ENCODE data around the gene TES. TPM values are rescaled to one million over a fixed set of nuclear protein-coding genes. Genes with fewer than 3 reads are reported as not detected.
"Not testable (repeated sequence)": the region's sequence is repeated elsewhere in the genome, so short reads cannot be mapped to it uniquely, and the experiment has no call there.

TES gene, protein sequence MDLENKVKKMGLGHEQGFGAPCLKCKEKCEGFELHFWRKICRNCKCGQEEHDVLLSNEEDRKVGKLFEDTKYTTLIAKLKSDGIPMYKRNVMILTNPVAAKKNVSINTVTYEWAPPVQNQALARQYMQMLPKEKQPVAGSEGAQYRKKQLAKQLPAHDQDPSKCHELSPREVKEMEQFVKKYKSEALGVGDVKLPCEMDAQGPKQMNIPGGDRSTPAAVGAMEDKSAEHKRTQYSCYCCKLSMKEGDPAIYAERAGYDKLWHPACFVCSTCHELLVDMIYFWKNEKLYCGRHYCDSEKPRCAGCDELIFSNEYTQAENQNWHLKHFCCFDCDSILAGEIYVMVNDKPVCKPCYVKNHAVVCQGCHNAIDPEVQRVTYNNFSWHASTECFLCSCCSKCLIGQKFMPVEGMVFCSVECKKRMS
- 100 to 1,000 TPM in 1 of 2 donors, 10 to 100 TPM in 1; 72.8 to 119 TPM for total RNA-seq
- long read RNA-seq, transcript TES-201 (7 exons, 2,782 nt) = major isoform, 205 of 230 reads
- long read RNA-seq, partial matches to known transcripts = 12 of 230 reads
- long read RNA-seq, other reads (novel, unspliced or antisense) = 10 of 230 reads

DNA sequence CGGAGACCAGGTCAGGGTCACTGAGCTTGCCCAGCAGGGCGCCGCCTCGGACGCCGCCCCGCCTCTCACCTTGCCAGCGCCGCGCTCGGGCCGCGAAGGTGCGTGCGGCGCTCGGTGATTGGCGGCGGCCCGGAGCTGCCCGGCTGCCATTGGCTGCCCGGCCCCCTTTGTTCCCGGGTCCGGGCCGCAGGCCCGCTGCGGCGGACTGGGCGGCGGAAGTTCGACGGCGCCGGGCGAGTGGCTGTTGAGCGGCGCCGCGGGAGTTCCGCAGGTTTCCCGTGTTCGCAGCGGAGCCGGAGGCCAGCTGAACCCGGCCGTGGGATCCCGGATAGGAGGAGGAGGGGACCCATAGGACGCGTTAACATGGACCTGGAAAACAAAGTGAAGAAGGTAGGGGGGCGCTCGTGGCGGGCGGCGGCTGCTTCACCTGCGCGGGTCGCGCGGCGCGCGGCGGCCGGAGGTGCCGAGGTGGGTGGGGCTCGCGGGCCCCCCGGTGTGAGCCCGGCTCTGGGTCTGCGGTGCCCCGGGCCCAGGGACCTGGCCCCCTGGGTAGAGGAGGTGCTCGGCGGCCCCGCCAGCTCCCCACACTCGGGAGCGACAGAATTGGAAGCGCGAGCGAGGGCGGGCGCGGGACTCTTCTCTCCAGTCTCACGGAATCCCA is at the start of gene TES:
TES (plus strand) TSS at position 195 of the 661 bp plus-strand sequence; CDS start at position 364, 169 bp downstream.
- peak; percentile 92 for ATAC-seq
- intact Hi-C loops (cut with DNase I, micrococcal nuclease) = no loop called here

DNA sequence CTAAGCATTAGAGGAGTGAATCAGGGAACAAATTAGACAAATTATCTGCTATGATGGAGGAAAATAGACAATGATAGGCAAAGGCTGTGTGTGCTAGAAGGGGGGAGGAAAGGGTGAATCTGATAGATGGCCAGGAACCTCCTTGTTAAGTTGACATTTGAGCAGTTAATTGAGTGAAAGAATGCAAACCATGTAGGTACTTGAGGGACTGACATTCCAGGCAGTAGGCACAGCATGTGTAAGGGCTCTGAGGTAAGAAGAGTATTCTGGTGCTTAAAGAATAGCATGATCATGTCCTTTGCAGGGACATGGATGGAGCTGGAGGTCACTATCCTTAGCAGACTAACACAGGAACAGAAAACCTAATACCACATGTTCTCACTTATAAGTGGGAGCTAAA is 48.6 kb upstream of the TES start:
- intact Hi-C loops (cut with DNase I, micrococcal nuclease) = no loop called here
- no peak for ATAC-seq
- DNase-seq = no peak

More for the DNA sequence above, at the start of gene TES:
- peak; percentile 78 to 84 for DNase-seq

DNA sequence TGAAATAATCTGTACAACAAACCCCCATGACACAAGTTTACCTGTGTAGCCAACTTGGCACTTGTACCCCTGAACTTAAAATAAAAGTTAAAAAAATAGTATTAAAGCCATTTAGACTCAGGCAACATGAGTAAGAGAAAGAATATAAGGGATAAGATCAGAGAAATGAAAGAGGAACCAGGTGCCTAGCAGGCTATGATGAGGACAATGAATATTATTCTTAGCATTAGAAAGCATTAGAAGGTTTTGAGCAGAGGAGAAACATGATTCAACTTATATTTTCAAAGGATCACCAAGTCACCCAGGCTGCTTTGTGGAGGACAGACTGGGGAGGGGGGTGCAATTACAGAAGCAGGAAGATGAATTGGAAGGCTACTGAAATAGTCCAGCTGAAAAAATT is 48.1 kb upstream of the TES start:
- intact Hi-C loops (cut with DNase I, micrococcal nuclease) = no loop called here
- ATAC-seq = no peak
- no peak for DNase-seq

DNA sequence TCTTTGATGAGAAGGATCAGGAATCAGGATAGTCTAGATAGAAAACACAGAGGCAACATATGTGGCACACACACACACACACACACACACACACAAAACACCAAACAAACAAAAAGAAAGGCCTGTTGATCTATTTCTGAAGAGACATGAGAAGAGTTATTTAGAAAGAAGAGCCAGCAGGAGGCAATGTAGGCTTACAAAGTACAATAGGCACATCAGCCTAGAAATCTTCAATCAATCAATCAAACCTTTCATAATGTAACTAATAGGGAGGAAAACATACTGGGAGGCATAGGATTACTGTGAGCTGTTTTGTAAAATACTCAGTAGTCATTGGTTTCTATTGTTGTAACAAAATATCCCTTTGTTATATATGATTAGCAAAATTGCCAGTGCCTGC is 47.3 kb upstream of the TES start:
- ATAC-seq (no peak), DNase-seq (no peak)
- intact Hi-C loops (cut with DNase I, micrococcal nuclease) = no loop called here

DNA sequence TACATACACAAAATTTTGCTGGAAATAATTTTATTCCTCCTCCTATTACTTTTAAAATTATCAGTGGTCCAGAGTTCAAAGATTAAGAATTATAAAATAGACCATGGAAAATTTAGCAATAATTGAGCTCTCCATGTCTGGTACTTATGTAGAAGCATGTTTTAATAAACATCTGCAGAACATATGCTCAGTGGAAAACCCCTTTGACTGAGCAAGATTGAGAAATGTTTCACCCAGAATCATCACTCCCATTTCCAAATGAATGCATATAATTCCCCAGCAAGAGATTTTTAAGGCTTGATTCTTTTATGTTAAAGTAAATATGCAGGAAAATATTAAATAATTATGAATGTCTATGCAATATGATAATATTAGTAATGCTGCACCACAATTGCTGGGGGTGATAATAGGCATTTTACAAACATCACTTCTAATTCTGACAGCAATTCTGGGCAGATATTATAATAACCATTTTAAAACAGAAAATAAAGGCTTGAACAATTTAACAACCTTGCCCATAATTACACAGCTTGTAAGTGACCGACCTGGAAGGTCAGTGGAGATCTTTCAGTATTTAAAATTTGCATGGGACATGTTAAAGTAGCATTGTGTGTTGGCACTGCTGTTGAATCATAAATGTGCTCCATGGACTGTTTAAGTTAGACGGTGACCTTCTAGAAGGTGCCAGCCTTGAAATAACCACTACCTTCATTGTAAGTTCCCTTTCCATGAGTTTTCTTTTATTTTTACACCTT is 45.6 kb upstream of the TES start:
- ATAC-seq (no peak), DNase-seq (no peak)
- intact Hi-C loops (cut with DNase I, micrococcal nuclease) = no loop called here

DNA sequence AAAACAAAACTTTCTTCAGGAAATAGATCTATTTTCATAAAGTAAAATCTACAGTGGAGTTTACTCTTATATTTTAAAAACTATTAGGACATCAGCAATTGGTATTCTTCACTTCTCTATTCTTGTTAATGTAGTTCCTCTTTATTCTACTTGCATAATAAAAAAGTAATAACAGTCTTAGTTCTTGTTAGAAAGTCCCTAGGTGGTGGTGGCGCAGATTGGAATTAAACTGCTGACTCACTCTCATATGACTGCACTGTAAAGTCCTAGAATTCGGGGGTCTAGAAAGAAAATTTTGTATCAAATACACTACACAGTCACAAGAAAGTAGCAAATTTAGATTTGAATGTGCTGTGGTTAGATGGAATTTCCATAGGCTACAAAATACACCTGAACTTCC is 44.6 kb upstream of the TES start:
- DNase-seq (no peak), ATAC-seq (no peak)
- intact Hi-C loops (cut with DNase I, micrococcal nuclease) = no loop called here

DNA sequence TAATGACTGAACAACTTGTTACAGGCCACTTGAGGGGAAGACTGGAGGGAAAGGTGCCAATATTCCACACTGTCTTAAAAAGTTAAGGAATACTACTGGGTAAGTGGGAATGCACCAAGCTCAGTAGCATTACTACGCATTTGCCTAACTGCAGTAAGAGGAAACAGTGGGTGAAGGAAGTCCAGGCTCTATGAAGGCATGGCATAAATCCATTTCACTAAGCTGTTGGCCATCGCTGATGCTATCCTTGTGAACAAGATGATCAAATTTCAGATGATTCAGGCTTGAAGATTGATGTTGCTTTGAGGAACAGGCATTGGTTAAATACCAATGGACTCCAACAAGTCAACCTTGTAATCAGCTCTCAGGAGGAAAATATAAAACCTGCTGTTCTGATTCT is 44.2 kb upstream of the TES start:
- DNase-seq (no peak), ATAC-seq (no peak)
- intact Hi-C loops (cut with DNase I, micrococcal nuclease) = no loop called here

DNA sequence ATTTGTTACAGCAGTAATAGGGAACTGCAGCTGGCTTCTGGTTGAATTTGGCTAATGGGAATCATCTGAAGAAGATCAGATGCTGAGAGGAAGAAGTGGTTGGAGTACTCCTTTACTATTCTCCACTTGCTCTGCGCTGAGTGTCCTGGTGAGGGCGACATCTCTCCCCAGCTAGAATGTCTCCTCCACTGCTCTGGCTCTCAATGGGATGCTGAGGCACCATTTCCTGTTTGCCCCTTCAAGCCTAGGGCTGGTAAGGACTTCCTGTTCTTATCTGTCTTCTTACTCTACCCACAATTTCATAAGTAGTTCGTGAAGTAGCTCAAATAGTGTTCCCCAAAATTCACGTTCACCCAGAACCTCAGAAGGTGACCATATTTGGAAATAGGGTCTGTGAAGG is 43.2 kb upstream of the TES start:
- ATAC-seq = no peak
- no peak for DNase-seq
- intact Hi-C loops (cut with DNase I, micrococcal nuclease) = no loop called here

DNA sequence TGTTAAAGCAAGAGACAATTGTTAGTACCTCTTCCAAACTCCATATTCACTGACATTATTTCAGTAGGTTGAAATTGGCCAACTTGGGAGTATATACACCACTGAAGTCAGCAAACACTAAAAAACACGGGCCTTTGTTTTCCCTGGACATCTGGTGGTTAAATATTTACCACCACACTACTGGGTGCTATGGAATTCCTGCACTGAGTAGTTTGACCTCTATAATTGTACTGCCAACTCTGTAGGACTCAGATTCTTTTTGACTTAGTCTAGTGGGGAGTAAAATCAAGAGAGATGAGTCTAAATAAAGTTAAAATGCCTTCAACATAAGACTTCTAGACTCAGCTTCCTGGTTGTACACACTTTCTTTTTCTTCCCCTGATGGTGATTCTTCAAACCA is 41.3 kb upstream of the TES start:
- ATAC-seq = peak; percentile 89
- intact Hi-C loops (cut with DNase I, micrococcal nuclease) = no loop called here
- no peak for DNase-seq

DNA sequence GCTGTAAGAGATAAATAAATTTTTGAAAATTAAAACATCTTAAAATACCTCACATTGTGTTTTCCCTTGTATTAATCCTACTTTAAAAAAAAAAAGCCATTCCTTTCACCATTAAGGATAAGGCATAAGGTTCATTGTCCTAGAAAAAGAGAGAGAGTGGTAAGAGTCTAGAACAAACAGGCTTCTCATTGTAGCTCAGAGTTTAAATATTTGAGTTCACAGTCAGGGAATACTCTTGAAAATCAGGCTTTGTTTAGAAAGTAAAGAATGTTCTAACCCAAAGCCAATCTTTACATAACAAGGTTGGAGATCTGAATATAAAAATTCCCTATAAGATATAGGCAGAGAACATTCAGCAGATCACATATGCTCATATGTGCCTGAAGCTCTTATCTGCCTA is 40.2 kb upstream of the TES start:
- ATAC-seq (no peak), DNase-seq (no peak)
- intact Hi-C loops (cut with DNase I, micrococcal nuclease) = loop anchor here (5.0 to 10.0 kb wide), 4 partner anchors 65 to 645 kb away; no protein-coding TSS in a partner anchor

DNA sequence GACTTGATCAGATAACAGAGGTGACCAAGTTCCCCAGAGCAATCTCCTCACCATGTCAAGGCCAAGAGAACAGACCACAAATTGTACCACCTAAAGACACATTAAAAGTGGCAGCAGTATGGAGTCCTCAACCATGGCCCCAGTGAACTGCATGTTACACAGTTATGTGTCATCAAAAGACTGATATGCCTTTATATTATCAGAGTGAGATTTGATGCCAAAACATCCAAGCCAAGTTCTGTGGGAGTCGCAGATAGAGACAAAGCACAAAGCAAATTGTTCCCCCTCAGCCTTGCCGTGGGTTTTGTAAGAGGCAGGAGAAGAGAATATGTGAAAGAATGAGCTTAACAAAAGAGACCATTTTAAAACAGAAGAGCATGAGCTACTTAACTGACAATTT is 39.2 kb upstream of the TES start:
- DNase-seq = no peak
- ATAC-seq = no peak
- intact Hi-C loops (cut with DNase I, micrococcal nuclease) = loop anchor here (5.0 to 10.0 kb wide), 4 partner anchors 64 to 644 kb away; no protein-coding TSS in a partner anchor

DNA sequence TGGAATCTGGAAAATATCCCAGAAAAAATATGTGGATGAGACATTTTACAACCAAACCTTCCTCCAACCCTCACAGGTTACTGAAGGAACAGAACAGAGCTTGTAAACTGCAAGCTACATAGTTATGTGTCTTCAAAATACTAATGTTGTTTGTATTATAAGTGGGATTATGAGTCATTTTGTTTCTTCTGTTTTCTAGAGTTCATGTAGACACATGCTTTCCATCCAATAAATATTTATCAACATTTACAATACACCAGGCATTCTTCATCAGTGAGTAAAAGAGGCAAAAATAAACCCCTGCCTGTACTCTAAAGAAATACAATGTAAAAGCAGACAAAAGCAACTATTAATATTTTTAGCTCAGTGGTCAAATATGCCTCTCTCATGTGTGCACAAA is 38.0 kb upstream of the TES start:
- intact Hi-C loops (cut with DNase I, micrococcal nuclease) = loop anchor here (5.0 to 10.0 kb wide), 4 partner anchors 62 to 642 kb away; no protein-coding TSS in a partner anchor
- ATAC-seq (no peak), DNase-seq (no peak)

DNA sequence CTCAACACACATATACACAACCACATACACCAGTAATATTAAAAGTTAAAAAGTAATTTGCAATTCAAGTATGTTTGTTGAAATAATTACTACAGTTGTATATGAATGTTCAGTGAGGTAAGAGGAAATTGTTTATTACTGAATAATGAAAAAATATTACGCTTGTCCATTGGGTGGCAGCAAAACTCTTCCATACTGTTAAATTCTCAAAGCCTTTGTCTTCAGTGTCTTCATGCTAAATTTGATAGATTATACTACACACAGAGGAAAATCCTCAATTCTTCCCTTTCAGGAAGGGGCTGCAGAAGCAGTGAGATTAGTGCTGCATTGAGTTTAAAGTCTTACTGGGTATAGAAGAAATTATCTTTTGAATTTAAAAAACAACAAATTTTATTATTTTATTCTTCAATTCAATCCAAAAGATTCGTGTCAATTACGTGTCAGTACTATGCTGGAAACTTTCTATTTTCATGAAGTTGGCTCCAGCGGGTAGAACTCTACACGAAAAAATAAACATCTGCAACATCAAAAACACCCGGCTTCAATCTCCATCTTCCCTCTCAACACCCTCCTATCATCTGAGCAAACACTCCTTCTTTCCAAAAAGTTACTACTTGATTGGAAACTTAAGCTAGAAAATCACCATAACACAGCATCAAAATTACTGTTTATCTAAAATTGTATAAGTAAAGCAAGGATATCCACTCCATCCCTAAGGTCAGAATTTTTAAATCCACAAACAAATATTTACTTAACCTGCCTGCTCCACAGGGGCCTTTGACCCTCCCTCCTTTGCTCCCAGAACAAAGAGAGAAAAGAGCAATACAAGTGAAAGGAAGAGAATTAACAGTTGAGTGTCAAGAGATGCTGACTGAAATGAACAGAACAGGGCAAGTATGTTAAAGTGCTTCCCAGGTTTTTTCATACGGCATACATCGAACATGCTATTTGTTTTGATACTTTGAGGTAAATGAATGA is 37.0 kb upstream of the TES start:
- DNase-seq (no peak), ATAC-seq (peak; percentile 67)
- intact Hi-C loops (cut with DNase I, micrococcal nuclease) = loop anchor here (5.0 to 10.0 kb wide), 4 partner anchors 61 to 641 kb away; no protein-coding TSS in a partner anchor

DNA sequence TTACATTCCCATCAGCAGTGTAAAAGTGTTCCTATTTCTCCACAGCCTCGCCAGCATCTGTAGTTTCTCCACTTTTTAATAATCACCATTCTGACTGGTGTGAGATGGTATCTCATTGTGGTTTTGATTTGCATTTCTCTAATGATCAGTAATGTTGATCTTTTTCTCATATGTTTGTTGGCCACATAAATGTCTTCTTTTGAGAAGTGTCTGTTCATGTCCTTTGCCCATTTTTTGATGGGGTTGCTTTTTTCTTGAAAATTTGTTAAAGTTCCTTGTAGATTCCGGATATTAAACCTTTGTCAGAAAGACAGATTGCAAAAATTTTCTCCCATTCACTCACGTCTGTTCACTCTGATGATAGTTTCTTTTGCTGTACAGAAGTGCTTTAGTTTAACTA is 35.2 kb upstream of the TES start:
- intact Hi-C loops (cut with DNase I, micrococcal nuclease) = loop anchor here (10.0 kb wide), 3 partner anchors 60 to 640 kb away; no protein-coding TSS in a partner anchor
- not testable (repeated sequence) for DNase-seq, ATAC-seq

DNA sequence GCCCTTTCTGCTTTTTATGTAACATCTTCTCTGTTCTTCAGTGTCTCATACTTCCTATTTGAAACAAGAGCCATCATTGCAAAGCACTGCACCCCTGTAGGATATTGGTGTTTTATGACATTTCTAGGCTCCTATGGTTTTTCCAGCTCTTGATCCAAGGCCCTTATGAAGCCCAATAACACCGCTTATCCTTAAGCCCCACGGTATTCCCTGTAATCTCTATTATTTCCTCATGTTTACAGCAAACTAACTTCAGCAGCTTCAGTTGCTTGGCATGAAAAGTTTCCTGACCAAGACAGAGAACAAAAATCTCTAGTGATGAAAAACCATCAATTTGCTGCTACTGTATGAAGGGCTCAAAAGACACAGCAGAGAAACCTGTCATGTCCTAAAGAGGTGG is 34.1 kb upstream of the TES start:
- intact Hi-C loops (cut with DNase I, micrococcal nuclease) = loop anchor here (10.0 kb wide), 3 partner anchors 59 to 639 kb away; no protein-coding TSS in a partner anchor
- no peak for ATAC-seq
- DNase-seq = no peak

DNA sequence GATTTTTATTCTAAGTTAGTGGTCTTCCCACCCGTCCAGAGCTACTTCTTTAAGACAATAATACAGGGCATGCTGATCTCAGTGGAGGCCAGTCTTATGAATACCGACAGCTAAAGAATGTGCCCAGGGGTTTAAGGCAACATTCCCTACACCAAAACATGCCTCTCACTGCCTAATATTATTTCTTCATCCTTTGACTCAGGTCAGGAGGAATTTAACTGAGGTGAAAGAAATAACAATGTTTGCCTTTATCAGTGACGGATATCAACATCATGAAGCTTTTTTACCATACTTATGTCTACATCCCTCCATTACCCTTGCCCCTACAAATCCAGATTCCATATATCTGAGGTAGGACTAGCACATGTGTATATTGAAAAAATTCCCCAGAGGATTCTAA is 33.3 kb upstream of the TES start:
- intact Hi-C loops (cut with DNase I, micrococcal nuclease) = loop anchor here (10.0 kb wide), 3 partner anchors 58 to 638 kb away; no protein-coding TSS in a partner anchor
- ATAC-seq = no peak

DNA sequence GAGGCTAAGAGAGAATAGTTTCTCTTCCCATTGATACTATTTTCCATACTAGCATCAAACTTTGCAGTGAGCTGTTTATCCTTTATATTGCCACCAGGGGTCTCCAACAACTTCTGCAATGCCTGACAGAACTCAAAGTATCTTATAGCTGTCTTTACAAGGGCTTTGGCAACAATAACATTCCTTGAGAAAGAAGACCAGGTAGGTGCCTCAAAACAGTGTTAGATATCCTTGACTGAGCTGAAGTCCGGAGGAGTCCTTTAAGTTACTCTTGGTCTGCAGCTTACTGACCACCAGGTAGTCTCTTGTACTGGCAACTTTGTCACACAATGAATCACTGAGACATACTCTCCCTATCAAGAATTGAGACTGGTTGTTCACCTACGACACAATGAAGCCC is 30.0 kb upstream of the TES start:
- DNase-seq = no peak
- ATAC-seq = peak; percentile 79
- intact Hi-C loops (cut with DNase I, micrococcal nuclease) = loop anchor here in 1 of 2 donors (2.0 kb wide), 1 partner anchor 56 kb away; no protein-coding TSS in a partner anchor

More for the DNA sequence above, 33.3 kb upstream of the TES start:
- no peak for DNase-seq

DNA sequence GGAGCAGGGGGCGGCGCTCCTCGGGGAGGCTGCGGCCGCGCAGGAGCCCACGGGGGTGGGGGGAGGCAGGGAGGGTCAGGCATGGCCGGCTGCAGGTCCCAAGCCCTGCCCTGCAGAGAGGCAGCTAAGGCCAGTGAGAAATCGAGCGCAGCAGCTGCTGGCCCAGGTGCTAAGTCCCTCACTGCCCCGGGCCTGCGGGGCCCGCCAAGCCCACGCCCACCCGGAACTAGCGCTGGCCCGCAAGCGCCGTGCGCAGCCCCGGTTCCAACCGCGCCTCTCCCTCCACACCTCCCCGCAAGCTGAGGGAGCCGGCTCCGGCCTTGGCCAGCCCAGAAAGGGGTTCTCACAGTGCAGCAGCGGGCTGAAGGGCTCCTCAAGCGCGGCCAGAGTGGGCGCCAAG is 28.3 kb upstream of the TES start:
- no peak for DNase-seq
- intact Hi-C loops (cut with DNase I, micrococcal nuclease) = no loop called here
- ATAC-seq = no peak
